ENCODE measurements around the gene SH3PXD2B.

DNA sequence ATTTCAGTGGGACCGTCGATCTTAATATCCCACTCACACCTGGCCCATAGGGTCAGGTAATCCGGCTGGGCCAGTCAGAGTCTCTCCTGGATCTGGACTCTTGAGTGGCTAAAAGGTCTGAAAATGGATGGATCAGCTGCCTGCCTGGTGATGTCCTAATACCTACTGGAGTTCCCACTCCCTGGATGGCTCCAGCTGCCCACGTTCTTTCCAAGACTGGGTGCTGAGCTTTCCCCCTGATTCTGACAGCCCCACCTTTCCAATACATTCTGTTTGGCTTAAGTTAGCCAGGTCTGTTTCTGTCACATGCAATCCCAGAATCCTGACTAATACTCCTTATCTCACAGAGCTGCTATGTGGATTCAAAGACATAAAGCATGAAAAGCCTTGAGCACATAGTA, 10.2 kb downstream of the SH3PXD2B start:
- TF ChIP-seq POLR2A (IDR thresholded peaks at IDR 0.05; ENCODE audit: low read depth, low read length) (no peak), POLR2AphosphoS5 (IDR thresholded peaks at IDR 0.05; ENCODE audit: low read depth, low read length) (no peak), POU2F2 (IDR thresholded peaks at IDR 0.05; ENCODE audit: low read depth, low read length) (no peak), TAF1 (IDR thresholded peaks at IDR 0.05; ENCODE audit: low read depth, low read length) (no peak)

All from GM12891 (cell line).